GM18508 (cell line): Measurements from ENCODE around the gene KCNQ5.
A peak's percentile ranks its signal among the peaks of the same experiment; 100 is the strongest.

Experiments
- ATAC-seq: cut with Tn5 transposase; IDR thresholded peaks from one replicate; pipeline ENCODE4 v1.9.1; 2021; ENCODE audit warnings: moderate number of reproducible peaks; ENCODE audit not compliant: insufficient read depth, unreplicated experiment

KCNQ5 gene

GRCh38 chr6:72733045-72733444, 111.2 kb downstream of the KCNQ5 start:
- no peak for ATAC-seq

DNA sequence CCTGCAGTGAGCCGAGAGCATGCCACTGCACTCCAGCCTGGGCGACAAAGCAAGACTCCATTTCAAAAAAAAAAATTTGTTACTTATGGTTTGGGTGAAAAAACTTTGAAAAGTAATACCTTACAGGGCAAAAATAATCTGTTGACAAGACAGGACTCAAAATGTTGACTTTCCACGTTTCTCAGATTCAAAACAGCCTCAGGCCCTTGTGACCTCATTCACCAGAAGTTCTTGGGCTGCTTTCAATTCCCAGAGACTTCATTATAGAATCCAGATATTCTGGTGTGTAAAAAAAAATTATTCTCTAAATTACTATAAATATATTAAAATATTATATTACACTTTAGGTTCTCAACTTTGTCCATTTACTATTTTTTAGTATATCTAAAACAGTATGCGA, 116.2 kb downstream of the KCNQ5 start:
- ATAC-seq, result no peak

GRCh38 chr6:72739368-72739779, 117.5 kb downstream of the KCNQ5 start:
- ATAC-seq, result peak; percentile 43

GRCh38 chr6:72740135-72740534, 118.3 kb downstream of the KCNQ5 start:
- peak; percentile 84 for ATAC-seq

GRCh38 chr6:72741083-72741482, 119.2 kb downstream of the KCNQ5 start:
- ATAC-seq, result no peak

GRCh38 chr6:72742001-72742673, 120.3 kb downstream of the KCNQ5 start:
- no peak for ATAC-seq

DNA sequence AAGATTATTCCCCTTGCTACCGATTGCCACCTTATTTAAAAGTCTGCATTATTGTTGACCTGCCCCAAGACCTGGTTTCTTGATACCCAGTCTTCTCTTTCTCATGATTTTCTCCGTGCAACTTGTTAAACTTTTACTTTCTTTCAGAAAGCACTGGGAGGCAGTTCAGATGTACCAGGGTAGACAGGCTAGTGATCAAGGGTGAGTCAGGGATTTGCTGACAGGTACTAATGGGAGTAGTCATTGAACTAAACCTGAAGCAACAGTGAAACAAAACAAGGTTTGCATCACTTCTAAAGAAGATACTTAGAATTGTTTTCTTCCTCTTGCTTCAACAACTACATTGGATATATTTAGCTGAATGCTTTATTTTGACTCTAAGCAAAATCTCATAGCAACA, 124.4 kb downstream of the KCNQ5 start:
- no peak for ATAC-seq

DNA sequence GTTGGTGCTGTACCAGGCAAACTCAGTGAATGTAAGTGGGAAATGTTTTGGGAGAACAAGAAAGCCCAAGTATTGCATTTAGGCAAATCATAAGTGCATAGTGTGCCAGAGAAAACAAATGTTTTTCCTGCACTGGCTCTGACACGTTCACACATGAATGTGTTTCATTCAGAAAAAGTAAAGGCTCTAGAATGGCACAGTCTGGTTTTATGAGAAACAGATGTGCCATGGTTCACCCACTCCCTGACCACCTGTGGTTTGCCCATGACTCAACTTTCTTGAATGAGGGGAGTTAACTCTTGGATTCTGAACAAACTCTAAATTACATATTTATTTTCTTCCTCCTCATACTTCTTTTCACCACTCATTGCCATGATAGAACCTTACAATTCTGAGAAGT, 126.9 kb downstream of the KCNQ5 start:
- ATAC-seq, result peak; percentile 46

- ATAC-seq, result no peak
Observed at GRCh38 chr6:72755752-72756151, 133.9 kb downstream of the KCNQ5 start.

- no peak for ATAC-seq
Observed at GRCh38 chr6:72757048-72757447, 135.2 kb downstream of the KCNQ5 start.

- ATAC-seq, result no peak
Observed at GRCh38 chr6:72757926-72758325, 136.1 kb downstream of the KCNQ5 start.

- ATAC-seq, result no peak
Observed at GRCh38 chr6:72758901-72759300, 137.0 kb downstream of the KCNQ5 start.

DNA sequence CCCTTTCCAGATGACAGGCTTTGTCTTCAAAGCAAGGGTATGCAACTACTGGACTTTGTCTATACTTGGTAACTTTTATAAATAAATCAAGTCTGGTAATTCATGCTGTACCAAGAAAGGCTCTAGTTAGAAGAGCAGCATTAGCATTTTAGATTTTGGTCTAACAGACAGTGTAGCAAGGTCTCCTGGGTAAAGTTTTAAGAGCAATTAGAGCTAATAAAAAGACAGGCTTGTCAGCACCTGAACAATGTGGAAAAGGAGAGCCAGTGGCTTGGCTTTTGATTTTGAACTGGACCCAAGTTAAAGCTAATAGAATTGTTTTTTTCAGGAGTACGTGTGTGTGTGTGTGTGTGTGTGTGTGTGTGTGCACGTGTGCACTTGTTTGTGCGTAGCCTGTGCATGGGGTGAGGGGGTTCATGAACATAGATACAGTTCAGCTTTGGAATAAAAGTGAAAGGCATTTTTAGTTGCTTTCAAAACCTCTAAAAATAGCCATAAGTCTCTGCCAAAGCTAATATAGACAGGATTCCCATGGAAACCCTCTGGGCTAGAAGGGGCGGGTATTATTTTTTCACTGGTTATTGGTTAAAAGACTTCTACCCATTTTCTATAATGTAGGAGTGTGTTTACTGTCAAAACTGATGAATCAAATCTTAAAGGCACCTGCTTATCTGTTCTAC, 138.4 kb downstream of the KCNQ5 start:
- ATAC-seq, result no peak

GRCh38 chr6:72761761-72762160, 139.9 kb downstream of the KCNQ5 start:
- ATAC-seq, result no peak

DNA sequence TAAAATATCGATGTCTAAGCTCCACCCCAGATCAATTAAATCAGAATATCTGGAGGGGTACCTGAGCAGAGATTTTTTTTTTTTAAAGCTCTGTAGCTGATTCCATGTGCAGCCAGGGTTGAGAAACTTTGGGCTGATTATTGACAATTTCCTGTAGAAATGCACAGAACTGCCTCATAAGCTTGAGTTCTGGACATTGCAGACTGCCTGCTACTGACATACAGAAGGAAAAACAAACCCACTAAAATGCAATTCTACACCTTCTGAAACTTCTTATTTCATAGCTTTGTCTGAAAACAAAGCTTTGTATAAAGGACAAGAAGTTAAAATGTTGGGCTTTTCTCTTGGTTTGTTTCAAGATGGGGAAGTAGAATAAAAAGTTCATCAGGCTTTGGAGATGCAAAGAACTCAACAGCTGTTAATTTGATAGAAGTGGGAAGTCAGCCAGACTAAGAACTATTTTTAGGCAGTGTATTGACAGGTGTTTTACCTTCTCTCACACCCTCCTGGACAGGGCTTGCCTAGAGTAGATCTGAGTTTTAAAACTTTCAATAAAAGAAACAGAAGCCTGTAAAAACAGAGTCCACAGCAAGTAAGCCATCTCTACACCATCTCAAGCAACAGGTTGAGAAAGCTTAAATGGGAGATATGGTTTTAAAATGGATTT, 147.7 kb downstream of the KCNQ5 start:
- ATAC-seq, result no peak

GRCh38 chr6:72770959-72771358, 149.1 kb downstream of the KCNQ5 start:
- no peak for ATAC-seq

DNA sequence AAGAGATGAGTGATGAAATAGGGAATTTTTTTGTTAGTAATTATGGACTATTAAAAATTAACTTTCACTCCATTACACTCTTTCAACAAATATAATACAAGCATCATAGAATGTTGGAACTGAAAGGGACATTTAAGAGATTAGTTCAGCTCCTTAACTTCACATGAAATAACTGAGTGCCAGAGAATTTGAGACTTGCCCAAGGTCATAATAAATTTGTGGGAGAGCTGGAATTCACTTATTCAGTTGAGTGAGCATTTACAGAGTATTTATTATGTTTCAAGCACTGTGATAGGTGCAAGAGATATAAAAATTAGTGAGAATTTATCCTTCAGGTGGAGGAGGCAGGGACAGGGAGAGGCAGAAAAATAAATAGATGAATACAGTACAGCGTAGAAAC, 154.6 kb downstream of the KCNQ5 start:
- no peak for ATAC-seq

DNA sequence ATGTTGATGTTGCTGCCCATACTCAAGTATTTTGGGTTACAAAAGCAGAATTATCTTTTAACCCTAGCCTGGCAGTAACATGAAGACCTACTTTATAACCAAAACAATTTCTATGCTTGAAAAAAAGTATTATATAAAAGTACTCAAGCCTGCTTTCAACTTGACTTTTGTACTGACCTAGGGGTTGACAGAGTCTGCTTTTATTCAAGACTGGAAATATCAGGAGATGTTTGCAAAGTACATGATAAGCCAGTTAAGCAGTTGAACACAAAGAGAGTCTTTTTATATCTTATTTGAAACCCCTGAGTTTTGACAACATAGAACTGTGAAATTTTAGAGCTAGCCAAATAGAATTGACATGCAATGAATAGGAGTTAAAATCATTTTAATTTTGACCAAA, 159.8 kb downstream of the KCNQ5 start:
- no peak for ATAC-seq

- no peak for ATAC-seq
Observed at GRCh38 chr6:72783035-72783434, 161.2 kb downstream of the KCNQ5 start.

DNA sequence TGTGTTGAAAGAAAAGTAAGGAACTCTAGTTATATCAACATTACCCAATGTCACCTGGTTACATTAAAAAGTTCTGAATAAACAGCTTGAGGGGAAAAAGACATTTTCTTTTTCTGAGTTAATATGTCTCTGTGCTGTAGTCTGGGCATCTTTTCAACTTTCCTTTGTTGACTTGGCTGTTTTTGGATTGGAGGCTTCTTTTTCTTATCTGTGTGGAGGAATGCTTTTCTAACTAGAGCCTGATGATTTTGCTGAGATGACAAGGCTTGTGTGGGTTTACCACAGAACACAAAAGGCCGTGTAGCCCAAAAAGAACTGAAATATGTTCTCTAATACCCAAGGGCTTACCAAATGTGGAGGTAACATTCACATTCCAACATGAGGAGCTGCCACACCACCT, 161.8 kb downstream of the KCNQ5 start:
- ATAC-seq, result no peak

- ATAC-seq, result no peak
Observed at GRCh38 chr6:72784071-72784470, 162.2 kb downstream of the KCNQ5 start.

- no peak for ATAC-seq
Observed at GRCh38 chr6:72784581-72784980, 162.7 kb downstream of the KCNQ5 start.
